HG03025 (cell line): ENCODE measurements around the gene VEZF1.
A peak's percentile ranks its signal among the peaks of the same experiment; 100 is the strongest.
"Not testable (repeated sequence)": the region's sequence is repeated elsewhere in the genome, so short reads cannot be mapped to it uniquely, and the experiment has no call there.

ENCODE experiments used
- ATAC-seq: cut with Tn5 transposase; IDR thresholded peaks from one replicate; pipeline ENCODE4 v1.9.1; 2021; ENCODE audit warnings: mild to moderate bottlenecking, moderate library complexity; ENCODE audit not compliant: unreplicated experiment, low FRiP score

VEZF1 gene

DNA sequence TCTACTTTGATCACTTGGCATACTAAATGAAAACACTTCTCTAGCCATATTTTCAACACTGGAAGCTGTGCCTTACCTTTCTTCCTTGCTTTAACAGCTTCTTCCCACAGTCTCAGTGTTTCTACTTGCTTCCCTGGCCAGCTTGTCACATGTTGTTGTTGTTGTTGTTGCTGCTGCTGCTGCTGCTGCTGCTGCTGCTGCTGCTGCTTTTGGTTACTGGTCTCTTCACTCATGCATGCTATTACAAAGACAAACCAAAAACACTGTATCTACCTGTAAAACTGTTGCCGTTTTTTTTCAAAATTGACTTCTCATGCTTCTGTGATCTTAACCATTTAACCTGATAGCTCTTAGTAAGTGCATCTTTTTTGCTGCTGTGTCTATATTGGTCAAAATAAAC, 9.0 kb downstream of the VEZF1 start:
- ATAC-seq: no peak

DNA sequence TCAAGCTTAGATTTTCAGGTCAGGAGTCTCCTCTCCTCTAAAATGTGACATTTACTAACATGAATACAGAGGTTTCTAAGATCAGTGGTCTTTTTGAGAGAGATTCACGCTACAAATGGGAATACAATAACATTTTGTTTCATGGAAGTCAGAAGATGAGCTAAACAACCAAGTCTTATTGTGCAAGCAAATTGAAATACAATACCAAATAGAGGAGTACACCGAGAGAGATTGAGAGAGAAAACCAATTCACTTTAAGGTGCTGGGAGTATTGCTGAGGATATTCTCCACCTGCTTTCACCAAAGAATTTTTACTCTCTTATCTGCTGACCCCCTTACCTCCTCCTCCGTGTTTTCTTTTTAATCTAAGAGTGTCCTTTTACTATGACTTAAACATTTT, 11.5 kb downstream of the VEZF1 start:
- ATAC-seq: no peak

DNA sequence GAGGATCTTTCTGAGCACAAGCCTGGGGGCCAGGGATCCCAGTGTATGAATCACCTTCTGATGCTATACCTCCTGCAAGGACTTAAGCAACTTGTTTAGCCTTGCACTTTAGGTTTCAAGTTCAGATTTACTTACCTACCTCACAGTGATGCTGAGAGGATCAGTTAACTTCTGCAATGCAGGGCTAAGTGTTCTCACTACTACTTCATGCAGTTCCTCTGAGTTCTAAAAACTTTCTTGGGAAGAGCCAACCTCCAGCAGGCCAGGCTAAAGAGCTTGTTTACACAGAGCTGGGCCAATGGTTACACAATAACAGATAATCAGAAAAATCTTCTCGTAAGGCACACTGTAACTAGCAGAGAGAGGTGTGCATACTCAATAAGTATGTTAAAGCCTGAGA, 13.0 kb downstream of the VEZF1 start:
- no peak for ATAC-seq

DNA sequence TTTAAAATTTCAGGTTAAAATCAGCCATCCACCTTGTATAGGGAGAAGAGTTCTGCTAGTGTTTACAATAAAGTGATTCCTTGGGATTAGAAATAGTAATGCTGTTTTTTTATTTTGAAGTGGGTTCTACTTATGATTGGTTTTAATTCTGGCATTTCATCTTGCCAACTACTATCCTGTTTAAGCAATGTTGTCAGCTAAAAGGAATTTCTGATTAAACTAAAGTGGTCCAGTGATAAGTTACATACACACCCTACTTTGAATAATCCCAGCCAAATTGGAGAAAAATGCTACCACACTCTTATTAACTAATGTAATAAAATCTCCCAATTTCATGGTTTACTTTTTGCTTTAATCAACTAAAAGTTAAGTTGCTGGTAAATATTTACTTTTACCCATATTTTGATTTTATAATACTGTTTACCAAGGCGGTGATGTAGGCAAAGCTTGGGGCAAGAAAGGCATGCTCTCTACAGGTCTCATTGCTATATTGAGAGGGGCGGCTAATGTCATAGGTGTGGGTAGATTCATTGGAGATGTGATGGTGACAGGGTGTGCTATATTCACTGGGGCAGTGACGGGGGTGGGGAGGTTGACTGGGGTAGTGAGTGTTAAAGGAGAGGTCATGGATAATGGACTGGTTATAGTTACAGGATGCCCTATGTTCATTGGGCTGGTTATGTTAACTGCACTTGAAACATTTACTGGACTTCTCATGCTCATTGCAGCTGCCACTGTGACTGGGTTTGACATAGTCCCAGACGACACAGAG, 13.8 kb downstream of the VEZF1 start:
- ATAC-seq: not testable (repeated sequence)

DNA sequence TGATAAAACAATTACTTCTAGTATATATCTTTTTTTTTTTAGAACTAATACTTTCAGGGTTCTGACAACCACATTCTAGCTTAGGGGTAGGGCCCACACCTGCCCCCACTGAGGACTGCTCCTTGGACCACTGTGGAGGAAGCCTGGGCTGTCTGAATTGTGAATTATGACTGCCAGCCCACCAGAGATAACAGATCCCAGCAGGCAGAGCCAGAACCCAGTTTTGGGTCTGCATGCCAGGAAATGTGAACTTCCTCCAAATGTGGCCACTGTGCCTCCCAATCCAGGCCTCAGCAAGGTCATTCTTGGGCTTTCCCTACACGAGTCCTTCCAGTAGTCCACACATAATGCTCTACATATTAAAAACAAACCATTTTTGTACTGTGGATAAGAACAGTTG, 15.9 kb downstream of the VEZF1 start:
- no peak for ATAC-seq

DNA sequence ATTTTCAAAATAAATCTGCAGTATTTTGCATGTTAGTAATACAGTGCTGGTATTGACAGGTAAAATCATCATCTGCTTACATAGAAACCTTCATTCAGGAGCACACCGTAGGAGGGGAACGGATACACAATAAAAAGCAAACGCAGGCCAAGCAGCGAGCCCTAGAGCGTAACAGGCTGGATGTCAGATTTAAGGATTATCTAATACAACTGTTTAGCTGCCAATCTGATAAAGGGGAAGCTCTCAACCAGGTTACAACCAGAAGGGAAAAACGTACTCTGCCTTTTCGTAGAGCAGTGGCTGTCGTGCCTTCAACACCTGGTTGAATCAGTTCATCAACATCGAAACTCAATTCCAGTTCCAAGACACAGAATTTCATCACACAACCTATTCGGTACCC, 16.5 kb downstream of the VEZF1 start:
- no peak for ATAC-seq

DNA sequence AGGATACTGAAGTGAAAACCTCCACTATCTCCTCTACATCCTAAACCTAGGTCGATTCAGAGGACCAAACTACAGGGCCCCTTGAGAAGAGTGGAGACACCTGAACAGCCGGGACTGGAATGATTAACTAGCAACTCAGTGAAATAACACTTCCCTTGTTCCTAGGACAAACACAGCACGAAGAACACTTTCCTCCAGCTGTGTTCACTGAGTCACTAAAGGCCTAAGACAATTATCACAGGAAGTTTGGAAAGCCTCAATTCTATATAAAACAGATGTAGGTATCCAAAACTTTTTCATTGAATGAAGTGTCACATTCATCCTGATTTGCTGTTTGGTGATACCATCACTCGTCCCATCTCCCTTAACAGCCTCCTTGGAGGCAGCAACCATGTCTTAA, 17.3 kb downstream of the VEZF1 start:
- no peak for ATAC-seq

DNA sequence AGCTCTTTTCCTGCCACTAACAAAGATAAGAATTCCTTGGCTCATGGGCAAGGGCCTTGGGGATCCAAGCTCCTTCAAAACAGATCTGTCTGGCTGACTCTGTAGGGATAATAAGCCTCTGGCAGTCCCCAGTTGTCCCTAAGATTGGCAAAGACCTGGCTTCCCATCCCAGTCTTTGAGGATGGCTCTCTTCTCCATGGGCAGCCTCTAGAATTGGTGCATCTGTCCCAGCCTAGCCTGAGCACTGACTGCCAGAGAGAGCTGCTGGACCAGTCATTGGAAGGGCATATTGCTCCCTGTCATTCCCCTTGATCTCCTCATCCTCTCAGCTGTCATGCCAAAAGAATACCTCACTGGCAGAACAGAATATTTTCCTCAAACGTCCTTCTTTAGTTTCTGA, 19.6 kb downstream of the VEZF1 start:
- ATAC-seq: no peak

DNA sequence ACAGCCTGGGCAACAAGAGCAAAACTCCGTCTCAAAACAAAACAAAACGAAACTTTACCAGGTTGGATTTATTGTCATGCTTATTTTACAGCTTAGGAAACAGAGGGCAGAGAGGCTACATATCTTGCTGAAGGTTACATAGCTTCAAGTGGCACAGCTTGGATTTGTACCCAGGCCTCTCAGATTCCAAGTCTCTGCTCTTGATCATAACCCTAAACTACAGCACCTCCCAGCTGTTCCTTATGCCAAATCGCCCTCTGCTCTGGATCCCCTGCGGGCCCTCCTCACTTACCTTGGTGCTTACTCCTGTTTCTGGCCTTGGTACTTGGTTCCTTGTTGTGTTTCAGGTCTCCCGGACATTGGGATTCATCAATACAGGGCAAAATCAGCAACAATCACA, 21.2 kb downstream of the VEZF1 start:
- ATAC-seq: no peak

DNA sequence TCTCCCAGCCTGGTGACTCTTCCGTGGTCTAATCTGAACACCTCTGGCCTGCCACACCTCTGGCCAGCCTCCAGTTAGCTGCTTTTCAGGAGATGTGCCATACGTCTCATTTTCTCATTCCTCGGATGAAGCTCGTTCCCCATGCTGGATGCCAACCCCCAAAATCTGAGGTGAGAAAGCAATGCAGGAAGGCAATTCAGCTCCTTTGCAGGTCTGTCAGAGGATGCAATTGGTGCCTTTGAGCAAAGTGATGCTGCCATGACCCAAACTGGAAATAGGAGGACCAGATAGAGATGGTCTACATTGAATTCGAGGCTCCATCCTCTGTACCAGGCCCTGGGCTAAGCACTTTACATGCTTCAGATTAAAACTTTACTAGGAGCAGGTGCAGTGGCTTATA, 21.8 kb downstream of the VEZF1 start:
- no peak for ATAC-seq

DNA sequence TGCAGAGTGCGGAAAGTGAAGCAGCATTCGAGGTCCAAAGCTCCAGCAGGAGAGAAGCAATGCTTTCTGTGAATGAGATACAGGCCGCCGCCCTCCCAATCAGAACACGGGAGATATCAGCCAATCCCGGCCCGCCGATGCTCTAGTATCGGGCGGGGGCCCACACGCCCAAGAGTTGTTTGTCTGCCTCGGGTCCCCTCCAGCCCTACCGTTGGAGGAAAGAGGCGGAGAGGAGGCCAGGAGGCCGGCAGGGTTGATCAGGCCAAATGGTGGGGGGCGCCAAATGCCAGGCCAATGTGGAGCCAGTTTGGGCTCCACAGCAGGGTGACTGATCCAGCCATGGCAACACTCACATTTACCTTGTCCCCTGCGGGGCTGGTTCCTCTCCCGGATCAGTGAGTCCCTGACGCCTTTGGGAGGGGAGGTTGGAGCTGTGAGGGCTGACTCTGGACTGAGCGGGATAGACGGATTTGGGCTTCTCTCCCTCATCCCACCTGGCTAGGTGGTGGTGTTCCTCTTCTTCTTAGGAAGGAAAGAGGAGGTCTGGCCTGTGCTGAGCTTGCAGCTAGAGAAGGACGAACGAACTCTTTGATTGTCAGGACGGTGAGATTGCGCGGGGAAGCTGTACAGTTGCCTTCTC, 22.4 kb downstream of the VEZF1 start:
- no peak for ATAC-seq

DNA sequence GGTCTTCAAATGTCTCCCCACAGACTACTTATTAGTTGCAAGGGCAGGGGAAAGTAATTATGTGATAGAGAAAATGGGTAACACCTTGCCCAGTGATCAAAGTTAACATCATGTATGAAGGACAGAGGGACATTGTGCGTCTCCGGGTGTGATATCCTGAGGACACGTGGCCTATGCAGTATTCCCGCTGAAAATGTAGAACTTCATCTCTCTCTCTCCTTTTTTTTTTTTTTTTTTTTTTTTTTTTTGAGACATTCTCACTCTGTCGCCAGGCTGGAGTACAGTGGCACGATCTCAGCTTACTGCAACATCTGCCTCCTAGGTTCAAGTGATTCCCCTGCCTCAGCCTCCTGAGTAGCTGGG, 24.9 kb downstream of the VEZF1 start:
- ATAC-seq: no peak

DNA sequence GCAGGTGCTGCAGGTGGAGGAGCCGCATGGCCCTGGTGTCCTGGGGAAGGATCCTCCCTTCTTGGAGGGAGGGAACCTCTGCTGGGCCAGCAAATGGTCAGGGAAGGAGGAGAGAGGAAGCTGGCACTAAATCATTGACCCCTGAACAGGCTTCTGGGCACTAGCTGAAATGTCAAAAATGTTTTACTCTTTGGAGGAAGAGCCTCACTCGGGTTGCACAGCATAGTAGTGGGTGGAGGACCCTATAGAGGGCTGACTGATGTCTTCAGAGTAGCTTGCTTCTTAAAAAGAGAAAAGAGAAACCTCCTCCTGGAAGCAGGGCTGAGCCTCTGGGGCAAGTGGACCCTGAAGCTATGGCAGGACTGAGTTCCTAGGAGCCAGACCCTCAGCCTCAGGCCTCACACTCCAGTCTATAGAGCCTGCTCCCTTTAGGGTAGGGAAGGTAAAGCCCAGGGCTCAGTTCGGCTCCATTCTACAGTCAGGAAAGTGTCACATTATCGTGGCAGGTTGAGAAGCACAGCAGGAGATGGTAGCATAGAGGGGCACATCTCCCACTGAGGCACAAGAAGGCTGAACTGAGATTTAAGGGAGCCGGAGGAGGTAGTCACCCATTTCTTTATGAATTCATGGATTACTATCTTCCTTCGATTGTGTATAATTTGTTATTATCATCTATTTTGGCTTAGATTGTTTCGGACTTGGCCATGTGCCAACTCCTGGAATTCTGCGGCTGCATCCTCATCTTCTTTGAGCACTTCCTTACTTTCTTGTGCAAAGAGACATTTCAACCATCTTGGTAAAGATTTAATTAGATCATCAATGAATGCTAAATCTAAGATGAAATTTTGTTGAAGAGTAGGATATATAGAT, 25.5 kb downstream of the VEZF1 start:
- no peak for ATAC-seq

DNA sequence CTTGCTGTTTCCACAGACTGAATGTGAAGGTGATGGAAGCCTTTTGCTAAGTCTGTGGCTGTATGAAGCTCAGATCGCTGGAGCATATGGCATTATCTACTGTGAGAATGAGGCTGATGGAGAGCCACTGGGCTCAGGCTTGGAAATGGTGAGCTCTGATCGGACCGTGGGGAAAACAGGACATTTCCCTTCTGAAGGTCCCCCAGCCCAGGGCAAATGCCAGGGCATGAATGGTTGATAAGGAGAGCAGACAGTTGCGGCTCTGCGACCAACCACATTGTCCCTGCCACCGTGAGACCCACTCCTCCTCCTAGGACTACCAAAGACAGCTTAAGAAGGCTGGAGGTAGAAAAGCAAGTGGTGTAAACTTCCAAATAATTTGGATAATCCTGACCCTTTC, 28.1 kb downstream of the VEZF1 start:
- no peak for ATAC-seq

DNA sequence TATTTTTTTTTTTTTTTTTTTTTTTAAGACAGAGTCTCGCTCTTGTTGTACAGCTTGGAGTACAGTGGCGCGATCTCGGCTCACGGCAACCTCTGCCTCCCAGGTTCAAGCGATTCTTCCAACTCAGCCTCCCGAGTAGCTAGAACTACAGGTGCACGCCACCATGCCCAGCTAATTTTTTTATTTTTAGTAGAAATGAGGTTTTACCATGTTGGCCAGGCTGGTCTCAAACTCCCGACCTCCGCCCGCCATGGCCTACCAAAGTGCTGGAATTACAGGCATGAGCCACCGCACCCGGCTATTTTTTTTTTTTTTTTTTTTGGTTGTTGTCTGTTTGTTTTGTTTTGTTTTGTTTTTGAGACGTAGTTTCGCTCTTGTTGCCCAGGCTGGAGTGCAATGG, 29.7 kb downstream of the VEZF1 start:
- ATAC-seq: not testable (repeated sequence)

DNA sequence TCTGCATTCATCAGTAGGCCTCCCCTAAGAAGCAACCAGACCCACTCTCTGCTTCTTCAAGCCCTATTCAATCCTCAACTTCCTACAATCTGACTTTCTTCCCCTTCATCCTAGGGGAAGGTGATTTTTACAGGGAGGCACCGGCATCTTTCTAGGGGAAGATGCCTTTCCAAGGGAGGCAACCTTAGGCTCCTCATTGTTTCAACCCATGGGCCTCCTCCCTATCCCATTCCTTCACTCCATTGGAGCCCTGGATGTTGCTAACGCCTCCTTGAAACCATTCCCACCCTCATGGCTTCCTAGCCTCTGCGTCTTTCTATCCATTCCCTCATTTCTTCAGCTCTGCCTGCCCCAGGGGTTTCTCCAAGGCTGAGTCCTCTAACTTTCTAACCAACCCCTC, 30.2 kb downstream of the VEZF1 start:
- no peak for ATAC-seq

DNA sequence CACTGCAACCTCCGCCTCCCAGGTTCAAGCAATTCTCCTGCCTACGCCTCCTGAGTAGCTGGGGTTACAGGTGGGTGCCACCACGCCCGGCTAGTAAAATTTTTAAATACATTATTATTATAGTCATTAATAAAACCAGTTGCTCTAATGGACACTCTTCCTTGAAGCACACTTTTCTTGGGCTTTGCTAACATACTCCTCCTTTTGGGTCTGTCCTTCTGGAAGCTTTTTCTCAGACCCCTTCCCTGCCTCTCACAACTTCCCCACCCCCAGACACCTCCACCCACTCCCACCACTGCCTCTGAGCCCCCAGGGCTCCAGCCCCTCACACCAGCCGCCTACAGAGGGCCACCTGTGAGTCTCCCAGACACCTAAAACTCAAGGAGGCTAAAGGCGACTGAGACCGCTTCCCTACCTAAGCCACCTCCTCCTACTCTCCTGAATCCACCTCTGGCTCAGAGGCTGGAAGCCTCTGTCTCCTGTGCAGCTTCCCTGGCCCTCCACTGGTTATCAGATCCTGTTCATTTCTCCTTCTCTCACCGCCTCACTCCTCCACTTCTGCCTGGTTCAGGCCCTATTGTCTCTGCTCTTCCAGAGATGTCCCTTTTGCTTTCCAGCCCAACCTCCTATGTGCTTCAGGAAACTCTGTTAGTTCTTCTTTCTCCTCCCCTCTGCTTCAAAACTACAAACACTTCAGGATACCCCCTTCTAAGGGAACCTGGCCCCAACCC, 30.8 kb downstream of the VEZF1 start:
- ATAC-seq: no peak

DNA sequence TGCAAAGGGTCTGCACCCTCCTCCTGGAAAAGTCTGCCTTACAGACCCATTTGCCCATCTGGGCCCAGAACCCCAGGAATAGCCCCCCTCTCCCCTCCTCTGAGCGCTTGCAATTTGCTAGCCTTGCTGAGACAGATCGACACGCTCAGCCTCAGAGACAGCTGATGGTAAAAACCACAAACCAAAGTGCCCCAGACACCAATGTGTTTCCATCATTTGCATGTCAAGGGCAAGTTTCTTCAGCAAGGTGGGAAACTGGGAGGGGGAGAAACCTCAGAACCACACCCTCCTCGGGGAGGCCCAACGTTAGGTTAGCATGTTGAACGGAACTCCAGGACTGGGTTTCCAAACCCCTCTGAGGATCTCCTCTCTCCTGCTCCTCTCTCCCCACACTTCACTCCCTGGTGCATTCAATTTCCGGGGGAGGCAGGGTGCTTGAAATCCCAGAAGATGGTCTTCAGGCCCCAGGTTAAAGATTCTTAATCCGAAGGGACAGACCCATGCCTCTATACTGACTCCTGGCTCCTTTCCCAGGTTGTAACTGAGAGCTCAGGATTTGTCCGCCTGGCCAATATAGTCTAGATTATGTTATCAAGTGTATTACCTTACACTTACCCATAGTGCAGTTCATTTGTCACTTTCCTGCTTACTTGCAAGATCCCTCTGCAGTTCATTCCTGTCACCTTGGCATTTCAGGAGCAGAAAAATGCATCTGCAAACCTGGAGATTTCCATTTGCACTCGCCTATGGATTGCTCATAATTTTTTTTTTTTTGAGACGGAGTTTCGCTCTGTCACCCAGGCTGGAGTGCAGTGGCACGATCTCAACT, 31.5 kb downstream of the VEZF1 start:
- ATAC-seq: peak; percentile 54

DNA sequence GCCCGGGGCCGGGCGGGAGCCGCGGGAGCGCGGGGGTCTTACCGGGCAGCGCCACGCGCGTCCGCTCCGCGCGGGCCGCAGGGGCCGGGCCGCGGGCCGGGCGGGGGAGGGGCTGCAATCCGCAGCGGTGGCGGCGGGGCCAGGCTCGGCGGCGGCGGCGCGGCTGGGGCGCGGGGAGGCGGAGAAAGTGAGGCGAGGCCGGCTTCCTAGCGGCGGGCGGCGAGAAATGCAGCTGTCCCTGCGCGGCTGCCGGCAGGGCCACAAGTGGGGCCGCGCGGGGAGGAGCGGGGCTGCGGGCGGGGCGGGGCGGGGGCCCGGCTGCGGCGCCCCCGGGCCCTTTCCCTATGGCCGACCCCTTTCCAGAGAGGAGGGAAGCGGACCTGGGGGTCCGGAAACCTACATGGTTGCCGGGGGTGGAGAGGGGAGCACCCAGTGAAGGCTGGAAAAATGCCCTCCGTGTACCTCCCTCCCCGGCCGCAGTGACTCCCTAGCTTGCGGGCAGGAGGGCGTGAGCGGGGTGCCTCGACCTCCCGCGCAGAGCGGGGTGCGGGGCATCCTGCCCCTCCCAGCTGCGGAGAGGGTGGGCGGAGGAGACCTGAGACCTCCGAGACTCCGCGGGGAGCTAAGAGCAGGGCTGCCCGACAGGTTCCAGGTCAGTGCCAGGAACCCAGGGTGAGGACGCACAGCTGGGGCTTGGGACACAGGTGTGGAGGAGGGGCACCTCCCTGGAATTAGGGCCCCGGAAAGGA, 32.7 kb downstream of the VEZF1 start, which contains the start of gene CUEDC1:
TSS of gene CUEDC1 (minus strand) at position 230 of the 749 bp plus-strand sequence. CDS start 69,848 bp downstream, outside the sequence.
- ATAC-seq: no peak
